ENCODE results near the gene NME1. TPM values are rescaled to one million over a fixed set of nuclear protein-coding genes. Genes with fewer than 3 reads are reported as not detected.
A peak's percentile ranks its signal among the peaks of the same experiment; 100 is the strongest.

The NME1 gene
- total and polyA plus RNA-seq, 3 donors from 2014 or later, result 37.3 to 53.7 (median 52.3) TPM

DNA sequence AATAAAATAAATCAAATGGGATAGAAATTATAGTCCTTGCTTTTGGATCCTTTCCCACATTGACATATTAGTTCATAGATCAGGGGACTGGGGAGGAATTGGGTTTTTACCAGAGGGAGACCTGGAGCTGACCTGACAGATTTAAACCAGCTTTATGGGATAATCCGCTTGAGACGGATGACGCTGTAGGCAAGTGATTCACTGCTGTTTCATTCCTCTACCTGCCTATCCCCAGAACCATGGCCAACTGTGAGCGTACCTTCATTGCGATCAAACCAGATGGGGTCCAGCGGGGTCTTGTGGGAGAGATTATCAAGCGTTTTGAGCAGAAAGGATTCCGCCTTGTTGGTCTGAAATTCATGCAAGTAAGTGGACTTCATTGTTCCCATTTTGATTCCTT, 2.1 kb downstream of the NME1 start:
- Histone ChIP-seq H3K4me3 (no peak overlapping the region), H3K27ac (no peak overlapping the region), H3K9me3 (no peaks in the 10 kb centered on the region), H3K4me1 (peaks cover 4% of the 10 kb centered on the region), H3K27me3 (no peaks in the 10 kb centered on the region), H3K36me3 (ENCODE audit: low read depth, missing control alignments) (no peaks in the 10 kb centered on the region)
- intact Hi-C loops (cut with DNase I; ENCODE audit: low total_unique reads), result loop anchor here (10.0 kb wide), 1 partner anchor 151 kb away; no protein-coding TSS in a partner anchor
- 95 to 97% methylated on average over 8 of the region's 8 CpGs for WGBS, 2 donors
- DNase-seq, result no peak
- TF ChIP-seq, protein P1, sequence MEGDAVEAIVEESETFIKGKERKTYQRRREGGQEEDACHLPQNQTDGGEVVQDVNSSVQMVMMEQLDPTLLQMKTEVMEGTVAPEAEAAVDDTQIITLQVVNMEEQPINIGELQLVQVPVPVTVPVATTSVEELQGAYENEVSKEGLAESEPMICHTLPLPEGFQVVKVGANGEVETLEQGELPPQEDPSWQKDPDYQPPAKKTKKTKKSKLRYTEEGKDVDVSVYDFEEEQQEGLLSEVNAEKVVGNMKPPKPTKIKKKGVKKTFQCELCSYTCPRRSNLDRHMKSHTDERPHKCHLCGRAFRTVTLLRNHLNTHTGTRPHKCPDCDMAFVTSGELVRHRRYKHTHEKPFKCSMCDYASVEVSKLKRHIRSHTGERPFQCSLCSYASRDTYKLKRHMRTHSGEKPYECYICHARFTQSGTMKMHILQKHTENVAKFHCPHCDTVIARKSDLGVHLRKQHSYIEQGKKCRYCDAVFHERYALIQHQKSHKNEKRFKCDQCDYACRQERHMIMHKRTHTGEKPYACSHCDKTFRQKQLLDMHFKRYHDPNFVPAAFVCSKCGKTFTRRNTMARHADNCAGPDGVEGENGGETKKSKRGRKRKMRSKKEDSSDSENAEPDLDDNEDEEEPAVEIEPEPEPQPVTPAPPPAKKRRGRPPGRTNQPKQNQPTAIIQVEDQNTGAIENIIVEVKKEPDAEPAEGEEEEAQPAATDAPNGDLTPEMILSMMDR (IDR thresholded peaks at IDR 0.05), result no peak
- no peak for TF ChIP-seq POLR2A (IDR thresholded peaks at IDR 0.05)

DNA sequence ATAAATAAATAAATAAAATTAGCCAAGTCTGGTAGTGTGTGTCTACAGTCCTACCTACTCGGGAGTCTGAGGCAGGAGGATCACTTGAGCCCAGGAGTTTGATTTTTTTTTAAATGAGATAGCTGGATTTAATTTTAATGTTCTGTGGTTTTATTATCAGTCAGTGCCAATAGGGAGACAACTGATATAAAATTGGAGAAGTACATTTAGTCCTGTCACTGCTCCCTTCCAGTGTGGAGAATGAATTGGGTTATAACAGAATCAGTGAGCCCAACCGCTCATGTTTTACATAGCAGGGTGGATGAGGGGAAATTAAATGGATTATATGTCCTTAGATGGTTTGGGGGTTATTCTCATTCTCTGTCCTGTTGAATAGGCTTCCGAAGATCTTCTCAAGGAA, 6.2 kb downstream of the NME1 start:
- TF ChIP-seq POLR2A (IDR thresholded peaks at IDR 0.05), result no peak
- TF ChIP-seq, protein P1 (IDR thresholded peaks at IDR 0.05), result no peak
- H3K4me3 ChIP-seq, result no peak overlapping the region
- no peak for DNase-seq
- H3K9me3 ChIP-seq, result no peaks in the 10 kb centered on the region
- no peaks in the 10 kb centered on the region for H3K36me3 ChIP-seq (ENCODE audit: low read depth, missing control alignments)
- no peaks in the 10 kb centered on the region for H3K4me1 ChIP-seq
- no peaks in the 10 kb centered on the region for H3K27me3 ChIP-seq
- H3K27ac ChIP-seq, result no peak overlapping the region
- 98% methylated on average over 3 of the region's 3 CpGs for WGBS, 2 donors
- intact Hi-C loops (cut with DNase I; ENCODE audit: low total_unique reads), result loop anchor here (10.0 kb wide), 1 partner anchor 155 kb away; no protein-coding TSS in a partner anchor

DNA sequence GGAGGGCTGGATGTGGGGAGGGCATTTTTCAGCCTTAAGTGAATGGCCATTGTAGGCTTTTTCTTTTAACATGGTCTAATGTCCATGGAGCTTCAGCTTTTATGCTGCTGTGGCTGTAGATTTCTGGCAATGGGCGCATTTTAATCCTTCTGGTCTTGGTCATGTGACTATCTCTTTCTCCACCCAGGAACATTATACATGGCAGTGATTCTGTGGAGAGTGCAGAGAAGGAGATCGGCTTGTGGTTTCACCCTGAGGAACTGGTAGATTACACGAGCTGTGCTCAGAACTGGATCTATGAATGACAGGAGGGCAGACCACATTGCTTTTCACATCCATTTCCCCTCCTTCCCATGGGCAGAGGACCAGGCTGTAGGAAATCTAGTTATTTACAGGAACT, 8.2 kb downstream of the NME1 start:
- TF ChIP-seq POLR2A (IDR thresholded peaks at IDR 0.05), result no peak
- TF ChIP-seq, protein P1 (IDR thresholded peaks at IDR 0.05), result no peak
- DNase-seq, result no peak
- no peaks in the 10 kb centered on the region for H3K9me3 ChIP-seq
- no peak overlapping the region for H3K27ac ChIP-seq
- no peaks in the 10 kb centered on the region for H3K36me3 ChIP-seq (ENCODE audit: low read depth, missing control alignments)
- intact Hi-C loops (cut with DNase I; ENCODE audit: low total_unique reads), result no loop called here
- WGBS, 2 donors, result 81 to 83% methylated on average over 3 of the region's 3 CpGs
- H3K4me3 ChIP-seq, result no peak overlapping the region
- H3K4me1 ChIP-seq, result peaks cover 7% of the 10 kb centered on the region
- no peaks in the 10 kb centered on the region for H3K27me3 ChIP-seq

DNA sequence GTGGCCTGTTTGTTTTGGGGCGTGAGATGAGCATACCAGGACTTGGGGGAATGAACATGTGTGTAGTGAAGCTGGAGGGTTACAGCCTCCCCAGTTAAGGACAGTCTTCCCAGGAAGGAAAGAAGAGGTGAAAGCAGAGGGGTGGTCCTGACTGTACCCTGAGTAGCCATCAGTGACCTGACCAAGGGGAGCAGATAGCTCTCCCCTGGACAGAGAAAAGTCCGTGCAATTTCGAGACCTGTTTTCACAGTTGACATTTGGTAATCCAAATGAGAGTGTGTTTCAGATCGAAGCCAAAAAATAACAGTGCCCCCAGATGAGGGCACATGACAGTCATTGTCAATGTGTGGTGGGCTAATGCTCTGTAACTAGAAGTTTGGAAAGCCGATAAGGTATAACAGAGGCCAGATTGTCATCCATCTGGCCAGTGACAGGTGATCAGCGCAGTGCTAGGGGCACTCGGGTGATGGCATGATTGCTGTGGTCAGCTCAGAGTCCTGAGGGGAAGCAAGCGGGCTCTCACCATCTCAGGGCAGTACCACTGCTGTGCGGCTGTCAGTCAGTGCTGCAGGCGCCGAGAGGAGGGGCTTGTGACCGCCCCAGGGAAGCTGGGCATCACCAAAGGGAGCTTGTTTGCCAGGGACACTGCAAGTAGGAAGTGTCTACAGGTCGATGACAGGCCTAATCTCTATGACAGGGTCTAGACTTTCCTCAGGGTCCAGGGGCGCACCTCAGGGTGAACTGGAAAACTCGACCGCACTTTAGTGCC, 11.7 kb downstream of the NME1 start:
- H3K4me1 ChIP-seq, result peaks cover 14% of the 10 kb centered on the region
- H3K36me3 ChIP-seq (ENCODE audit: low read depth, missing control alignments), result no peaks in the 10 kb centered on the region
- intact Hi-C loops (cut with DNase I; ENCODE audit: low total_unique reads), result no loop called here
- DNase-seq, result no peak
- peak overlapping the region in 1 of 2 donors; percentile 77 for H3K4me3 ChIP-seq
- H3K27me3 ChIP-seq, result no peaks in the 10 kb centered on the region
- H3K9me3 ChIP-seq, result no peaks in the 10 kb centered on the region
- TF ChIP-seq POLR2A (IDR thresholded peaks at IDR 0.05), result no peak
- H3K27ac ChIP-seq, result peak overlapping the region in 1 of 2 donors; percentile 92
- WGBS, 2 donors, result 58% methylated on average over 11 to 16 of the region's 16 CpGs

DNA sequence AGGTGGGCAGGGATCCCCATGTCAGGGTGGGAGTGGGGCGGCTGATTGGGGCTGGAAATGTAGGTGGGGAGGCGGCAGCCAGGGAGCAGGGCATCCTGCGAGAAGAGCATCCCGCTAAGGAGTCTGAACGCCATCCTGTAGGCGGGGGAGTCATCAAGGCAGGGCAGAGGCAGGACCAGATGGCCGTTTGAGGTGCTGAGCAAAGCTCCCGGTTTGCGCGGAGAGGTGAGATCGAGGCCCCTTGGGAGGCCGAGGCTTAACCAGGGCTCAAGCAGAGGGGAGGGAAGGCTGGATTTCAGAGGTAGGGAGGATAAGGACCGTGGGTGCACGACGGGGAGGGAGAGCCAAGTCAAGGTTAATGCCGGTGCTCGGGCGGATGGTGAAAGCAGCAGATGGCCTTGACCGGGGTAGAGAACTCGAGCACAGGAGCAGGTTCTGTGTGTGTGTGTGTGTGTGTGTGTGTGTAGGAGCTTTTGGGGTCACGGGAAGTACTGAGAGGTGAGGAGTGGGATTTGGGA, 12.4 kb downstream of the NME1 start:
- no peaks in the 10 kb centered on the region for H3K36me3 ChIP-seq (ENCODE audit: low read depth, missing control alignments)
- WGBS, 2 donors, result 10 to 11% methylated on average over 21 of the region's 21 CpGs
- H3K4me3 ChIP-seq, result peak overlapping the region; percentile 77 to 91
- H3K27me3 ChIP-seq, result no peaks in the 10 kb centered on the region
- intact Hi-C loops (cut with DNase I; ENCODE audit: low total_unique reads), result no loop called here
- no peak for DNase-seq
- peaks cover 14% of the 10 kb centered on the region for H3K4me1 ChIP-seq
- no peak for TF ChIP-seq POLR2A (IDR thresholded peaks at IDR 0.05)
- TF ChIP-seq, protein P1 (IDR thresholded peaks at IDR 0.05), result no peak
- no peaks in the 10 kb centered on the region for H3K9me3 ChIP-seq
- peak overlapping the region; percentile 72 to 92 for H3K27ac ChIP-seq
